ENCODE results near the gene STK36. TPM values are rescaled to one million over a fixed set of nuclear protein-coding genes. Genes with fewer than 3 reads are reported as not detected.

Gene STK36
- total RNA-seq, 1 donor from 2014 or later: 3.9 TPM

DNA sequence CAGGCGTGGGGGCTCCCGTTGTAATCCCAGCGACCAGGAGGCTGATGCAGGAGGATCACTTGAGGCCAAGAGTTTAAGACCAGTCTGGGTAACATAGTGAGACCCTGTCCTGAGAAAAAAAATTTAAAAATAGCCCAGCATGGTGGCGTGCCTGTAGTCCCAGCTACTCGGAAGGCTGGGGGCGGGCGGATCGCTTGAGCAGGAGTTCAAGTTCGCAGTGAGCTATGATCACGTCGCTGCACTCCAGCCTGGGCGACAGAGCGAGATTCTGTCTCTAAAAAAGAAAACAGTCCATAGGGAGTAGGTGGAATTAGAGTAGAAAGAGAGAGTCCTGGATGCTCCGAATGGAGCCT lies 38.4 kb downstream of the STK36 start:
- DNase-seq (no peak), ATAC-seq (ENCODE audit: poor library complexity) (no peak)
- intact Hi-C loops (cut with DNase I): loop anchor here (5.0 kb wide), 1 partner anchor 142 kb away; no protein-coding TSS in a partner anchor

DNA sequence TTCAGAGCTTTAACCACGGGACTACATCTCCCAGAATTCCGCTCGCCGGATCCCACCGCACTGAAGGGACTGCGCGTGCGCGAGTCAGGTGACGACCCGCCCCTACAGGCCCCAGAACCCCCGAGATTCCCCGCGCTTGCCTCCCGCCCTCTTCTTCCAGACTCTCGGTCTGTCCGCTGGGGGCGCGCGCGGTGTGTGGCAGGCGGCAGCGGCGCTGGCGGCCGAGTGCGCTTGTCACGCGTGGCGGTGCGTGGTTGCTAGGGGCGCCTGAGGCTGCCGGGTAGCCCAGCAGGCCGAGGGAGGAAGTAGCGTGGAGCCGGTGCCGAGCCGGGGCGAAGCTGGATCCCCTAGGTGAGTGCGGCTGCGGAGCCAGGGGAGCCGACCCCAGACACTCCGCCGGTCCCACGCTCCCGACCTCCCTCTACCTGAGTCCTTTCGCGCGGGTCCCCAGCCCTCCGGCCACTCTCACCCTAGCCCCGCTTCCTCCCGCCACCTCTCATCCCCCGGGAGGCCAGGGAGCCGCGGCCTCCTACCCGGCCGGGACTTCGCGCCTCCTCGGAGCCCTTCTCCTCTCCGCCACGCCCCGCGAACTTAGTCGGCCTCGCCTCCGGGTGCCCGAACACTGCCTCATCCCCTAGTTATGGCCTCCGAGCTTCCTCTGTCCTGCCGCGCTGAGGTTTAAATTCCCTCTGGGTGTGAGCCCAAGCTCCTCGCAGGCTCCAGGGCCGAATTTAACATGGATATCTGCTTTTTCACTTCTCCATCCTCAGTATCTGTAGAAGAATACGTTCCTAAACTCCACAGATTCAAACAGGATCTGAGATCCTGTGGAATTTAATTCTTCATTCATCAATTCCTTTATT lies 39.0 kb downstream of the STK36 start, which contains the start of gene TTLL4:
Gene TTLL4 (plus strand): TSS at position 149 of the 863 bp plus-strand sequence. CDS start 26,842 bp downstream, outside the sequence.
- ATAC-seq (ENCODE audit: poor library complexity) (peak; percentile 99), DNase-seq (peak; percentile 99)
- intact Hi-C loops (cut with DNase I): loop anchor here (5.0 kb wide), 1 partner anchor 141 kb away; no protein-coding TSS in a partner anchor

DNA sequence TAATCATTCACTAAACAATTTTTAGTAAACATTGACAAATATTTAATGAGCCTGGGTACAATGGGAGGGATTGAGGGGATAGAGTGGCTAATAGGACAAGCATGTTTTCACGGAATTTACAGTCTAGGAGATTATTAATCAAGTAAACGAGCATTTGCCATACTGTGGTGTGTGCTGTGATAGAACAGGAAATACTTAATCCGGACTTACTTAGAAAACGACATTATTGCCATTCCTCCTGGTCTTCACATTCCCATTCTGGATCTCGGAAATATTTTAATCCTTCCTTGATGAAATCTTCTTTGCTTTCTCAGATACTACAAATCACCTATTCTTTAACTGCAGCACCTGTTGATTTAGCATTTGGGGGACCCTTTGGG lies 39.7 kb downstream of the STK36 start:
- intact Hi-C loops (cut with DNase I): loop anchor here (5.0 kb wide), 1 partner anchor 141 kb away; no protein-coding TSS in a partner anchor
- DNase-seq: no peak
- ATAC-seq (ENCODE audit: poor library complexity): no peak

DNA sequence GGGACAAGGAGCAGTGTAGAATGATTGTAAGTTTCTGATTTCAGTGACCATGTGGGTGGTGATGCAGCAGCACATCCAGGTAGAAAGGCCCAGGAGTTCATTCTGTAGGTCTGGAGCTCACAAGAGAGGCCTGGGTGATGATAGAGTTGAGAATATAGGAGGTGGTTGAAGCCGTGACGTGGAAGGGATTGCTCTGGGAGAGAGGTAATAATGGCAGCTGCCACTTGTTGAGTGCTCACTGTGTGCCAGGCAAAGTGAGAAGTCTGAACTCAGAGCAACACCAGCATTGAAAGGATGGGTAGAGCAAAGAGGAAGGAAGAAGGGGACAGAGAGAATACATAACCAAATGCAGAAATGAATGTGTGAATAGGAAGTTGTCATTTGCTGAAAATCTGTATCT lies 42.0 kb downstream of the STK36 start:
- intact Hi-C loops (cut with DNase I): loop anchor here (5.0 kb wide), 1 partner anchor 138 kb away; no protein-coding TSS in a partner anchor
- ATAC-seq (ENCODE audit: poor library complexity) (no peak), DNase-seq (no peak)

DNA sequence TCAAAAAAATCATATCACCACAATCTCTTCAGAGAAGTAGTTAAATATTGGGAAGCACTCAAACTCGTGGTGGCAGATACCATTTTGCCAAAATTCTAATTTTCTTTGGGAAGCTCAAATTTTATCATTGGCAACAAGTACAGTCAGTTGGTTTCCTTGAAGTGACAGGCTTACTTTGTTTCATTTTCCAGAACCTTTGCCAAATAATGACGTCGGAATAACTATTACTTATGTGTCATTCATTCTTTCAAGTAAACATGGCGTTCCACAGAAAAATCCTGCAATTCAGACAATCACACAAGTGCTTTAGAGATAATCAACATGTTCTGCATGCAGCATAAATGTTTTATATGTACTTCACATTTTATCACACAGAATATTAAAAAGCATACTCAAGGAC lies 44.2 kb downstream of the STK36 start:
- intact Hi-C loops (cut with DNase I): no loop called here
- DNase-seq: no peak
- ATAC-seq (ENCODE audit: poor library complexity): no peak

DNA sequence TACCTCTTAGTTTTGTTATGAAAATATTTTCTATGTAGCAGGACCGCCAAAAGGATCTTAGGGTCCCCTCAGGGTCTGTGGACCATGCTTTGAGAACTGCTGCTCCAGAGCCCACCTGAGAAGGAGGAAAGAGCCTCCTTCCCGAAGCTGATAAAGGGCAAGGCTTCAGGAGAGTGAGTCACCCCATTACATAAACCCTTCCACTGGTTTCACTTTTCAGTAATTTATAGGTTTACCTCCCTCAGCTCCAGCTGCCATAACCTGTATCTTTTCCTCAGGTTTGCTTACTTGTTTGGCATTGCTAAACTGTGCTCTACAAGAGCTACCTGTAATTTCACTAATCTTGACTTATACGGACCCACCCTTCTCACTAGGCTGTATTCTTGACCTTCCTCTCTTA lies 45.4 kb downstream of the STK36 start:
- DNase-seq (no peak), ATAC-seq (ENCODE audit: poor library complexity) (no peak)
- intact Hi-C loops (cut with DNase I): no loop called here

DNA sequence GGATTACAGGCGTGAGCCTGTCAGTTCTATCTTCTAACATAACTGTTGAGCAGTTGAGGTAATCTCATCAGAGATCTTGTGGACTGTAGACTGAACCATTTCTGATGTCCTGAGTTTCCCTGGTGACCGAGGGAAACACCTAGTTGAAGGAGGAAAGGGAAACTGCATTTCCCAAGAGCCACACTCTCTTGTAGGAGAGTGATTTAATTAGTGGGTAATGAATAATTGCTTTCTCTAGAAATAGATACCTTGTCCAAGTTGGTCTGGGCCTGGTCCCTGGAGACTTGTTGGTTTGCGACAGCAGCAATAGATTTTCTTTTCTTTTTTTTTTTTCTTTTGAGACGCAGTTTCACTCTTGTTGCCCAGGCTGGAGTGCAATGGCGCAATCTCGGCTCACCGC lies 46.2 kb downstream of the STK36 start:
- intact Hi-C loops (cut with DNase I): no loop called here
- ATAC-seq (ENCODE audit: poor library complexity) (no peak), DNase-seq (no peak)

DNA sequence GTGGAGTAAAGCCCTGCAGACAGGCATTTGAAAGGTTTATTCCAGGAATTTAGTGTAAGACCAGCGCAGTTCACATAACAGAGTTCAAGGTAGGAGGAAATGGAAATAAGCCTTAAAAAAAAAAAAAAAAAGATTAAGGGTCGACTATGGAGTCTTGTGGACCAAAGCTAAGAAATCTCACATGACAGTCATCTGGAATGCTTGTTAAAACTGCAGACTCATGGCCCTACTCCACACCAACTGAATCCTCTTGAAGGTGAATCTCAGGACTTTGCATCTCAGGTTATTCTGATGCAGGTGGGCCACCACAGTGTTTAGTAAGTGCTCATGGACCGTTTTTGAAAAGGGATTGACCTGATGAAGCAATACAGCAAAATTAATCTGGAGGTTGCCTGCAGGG lies 47.6 kb downstream of the STK36 start:
- no peak for DNase-seq
- ATAC-seq (ENCODE audit: poor library complexity): no peak
- intact Hi-C loops (cut with DNase I): no loop called here

DNA sequence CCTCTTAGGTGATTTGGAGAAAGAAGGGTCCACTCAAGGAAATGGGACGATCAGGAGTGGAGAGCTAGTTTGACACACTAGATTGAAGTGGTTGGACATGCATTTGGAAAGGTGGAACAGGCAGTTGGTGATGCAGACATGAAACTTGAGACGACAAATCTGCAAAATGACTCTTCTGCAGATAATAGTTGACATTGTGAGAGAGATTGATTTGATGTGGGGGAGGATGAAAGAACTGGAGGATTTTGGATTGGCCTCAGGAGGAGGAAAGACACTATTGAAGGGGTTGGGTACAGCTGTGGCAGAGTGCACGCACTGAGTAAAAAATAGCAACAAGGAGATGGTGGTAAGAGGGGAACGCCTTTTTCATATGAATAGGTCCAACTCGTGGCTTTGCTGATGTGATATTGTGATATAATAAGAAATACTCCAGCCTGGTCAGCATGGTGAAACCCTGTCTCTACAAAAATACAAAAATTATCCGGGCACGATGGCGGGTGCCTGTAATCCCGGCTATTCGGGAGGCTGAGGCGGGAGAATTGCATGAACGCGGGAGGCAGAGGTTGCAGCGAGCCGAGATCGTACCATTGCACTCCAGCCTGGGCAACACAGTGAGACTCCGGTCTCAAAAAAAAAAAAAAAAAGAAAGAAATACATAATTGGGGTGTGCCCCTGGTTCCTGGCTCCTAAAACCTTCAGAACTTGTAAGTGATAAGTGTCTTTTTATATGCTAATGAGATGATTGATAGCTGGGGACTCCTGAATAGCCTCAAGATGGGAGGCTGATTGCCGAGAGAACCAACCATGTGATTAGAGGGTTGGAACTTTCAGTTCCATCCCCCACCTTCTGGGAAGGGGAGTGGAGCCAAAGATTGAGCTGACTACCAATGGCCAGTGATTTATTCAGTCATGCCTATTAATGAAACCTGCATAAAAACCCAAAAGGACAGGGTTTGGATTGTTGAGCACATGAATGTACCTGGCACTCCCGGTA lies 48.5 kb downstream of the STK36 start:
- DNase-seq (no peak), ATAC-seq (ENCODE audit: poor library complexity) (no peak)
- intact Hi-C loops (cut with DNase I): no loop called here

DNA sequence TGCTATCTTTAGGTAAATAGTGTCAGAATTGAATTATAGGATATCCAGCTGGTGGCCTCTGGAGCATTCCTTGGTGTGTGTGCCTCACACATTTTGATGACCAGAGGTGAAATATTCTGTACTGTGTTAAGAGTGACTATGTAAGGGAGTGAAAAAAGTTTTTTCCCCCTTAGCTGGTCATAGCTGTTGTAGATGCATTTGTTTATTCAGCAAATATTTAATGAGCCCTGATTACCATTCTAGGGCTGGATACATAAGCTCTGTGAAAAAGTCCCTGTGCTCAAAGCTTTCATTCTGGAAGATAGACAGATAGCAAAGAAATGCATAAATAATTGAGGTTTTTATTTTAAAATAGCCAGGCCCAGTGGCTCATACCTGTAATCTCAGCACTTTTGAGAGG lies 49.6 kb downstream of the STK36 start:
- DNase-seq (no peak), ATAC-seq (ENCODE audit: poor library complexity) (no peak)
- intact Hi-C loops (cut with DNase I): no loop called here

DNA sequence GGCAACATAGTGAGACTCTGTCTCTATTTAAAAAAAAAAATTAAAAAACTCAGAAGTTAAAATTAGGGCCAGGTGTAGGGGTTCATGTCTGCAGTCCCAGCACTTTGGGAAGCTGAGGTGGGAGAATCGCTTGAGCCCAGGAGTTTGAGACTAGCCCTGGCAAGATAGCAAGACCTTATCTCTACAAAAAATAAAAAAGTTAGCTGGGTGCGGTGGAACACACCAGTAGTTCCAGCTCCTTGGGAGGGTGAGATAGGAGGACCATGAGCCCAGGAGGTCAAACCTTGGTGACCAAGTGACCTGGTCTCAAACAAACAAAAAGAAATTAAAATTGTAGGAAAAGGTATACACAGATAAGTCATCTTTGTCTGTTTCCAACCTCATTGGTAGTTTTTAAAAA lies 50.0 kb downstream of the STK36 start:
- DNase-seq: no peak
- intact Hi-C loops (cut with DNase I): no loop called here
- ATAC-seq (ENCODE audit: poor library complexity): no peak

DNA sequence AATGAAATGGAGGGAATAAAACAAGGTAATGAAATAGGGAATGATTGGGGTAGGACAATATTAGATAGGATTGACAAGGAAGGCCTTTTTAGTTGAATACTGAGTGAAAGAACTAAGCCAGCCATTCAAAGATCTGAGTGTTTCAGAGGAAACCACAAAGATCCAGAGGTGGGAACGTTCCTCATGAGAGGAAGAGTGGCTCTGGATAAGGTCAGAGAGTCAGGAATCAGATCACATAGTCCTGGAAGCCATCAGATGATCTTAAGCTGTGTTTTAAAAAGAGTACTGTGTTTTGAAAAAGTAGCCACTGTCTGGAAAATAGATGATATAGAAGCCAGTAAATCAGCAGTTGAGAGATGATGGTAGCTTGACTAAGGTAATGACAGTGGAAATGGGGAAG lies 50.5 kb downstream of the STK36 start:
- intact Hi-C loops (cut with DNase I): no loop called here
- ATAC-seq (ENCODE audit: poor library complexity): no peak
- no peak for DNase-seq

DNA sequence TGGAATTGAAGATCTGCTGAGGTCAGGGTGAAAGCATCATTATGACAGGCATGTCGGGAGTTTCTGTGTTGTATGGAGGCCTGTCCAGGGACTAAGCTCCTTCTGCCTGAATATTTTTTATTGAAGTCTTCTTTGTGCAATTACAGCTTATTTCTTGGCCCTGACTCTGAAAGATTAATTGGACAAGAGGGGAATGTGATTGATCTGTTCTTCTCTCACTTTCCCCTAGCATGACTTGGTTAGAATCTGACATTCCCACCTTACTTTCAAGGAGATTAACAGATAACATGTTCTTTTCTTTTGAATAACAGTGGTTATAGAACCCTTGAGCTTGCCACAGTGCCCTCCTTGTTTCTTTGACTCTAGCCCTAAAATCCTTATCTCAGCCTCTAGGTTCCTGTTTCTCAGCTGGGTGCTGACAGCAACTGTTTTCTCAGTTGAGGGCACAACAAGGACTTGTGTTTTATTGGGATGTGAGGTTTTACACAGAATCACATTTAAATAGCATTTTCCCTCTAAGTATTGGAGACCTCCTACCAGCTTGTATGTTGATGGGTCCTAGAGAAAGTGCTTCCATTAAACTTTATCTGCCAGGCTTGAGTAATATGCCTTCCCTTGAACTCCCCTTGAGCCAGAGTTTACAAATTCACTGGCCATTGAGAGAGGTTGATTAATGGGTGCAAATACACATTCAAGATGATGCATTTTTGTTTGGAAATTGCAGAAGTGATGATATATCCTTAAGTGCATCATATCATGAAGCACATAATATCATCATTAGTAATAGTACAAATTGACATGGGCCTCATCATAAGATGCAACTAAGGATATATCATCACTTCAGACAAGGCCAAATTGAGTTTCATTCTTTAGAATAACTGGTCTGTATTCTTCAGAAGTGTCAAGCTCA lies 51.2 kb downstream of the STK36 start:
- intact Hi-C loops (cut with DNase I): no loop called here
- DNase-seq (no peak), ATAC-seq (ENCODE audit: poor library complexity) (no peak)

DNA sequence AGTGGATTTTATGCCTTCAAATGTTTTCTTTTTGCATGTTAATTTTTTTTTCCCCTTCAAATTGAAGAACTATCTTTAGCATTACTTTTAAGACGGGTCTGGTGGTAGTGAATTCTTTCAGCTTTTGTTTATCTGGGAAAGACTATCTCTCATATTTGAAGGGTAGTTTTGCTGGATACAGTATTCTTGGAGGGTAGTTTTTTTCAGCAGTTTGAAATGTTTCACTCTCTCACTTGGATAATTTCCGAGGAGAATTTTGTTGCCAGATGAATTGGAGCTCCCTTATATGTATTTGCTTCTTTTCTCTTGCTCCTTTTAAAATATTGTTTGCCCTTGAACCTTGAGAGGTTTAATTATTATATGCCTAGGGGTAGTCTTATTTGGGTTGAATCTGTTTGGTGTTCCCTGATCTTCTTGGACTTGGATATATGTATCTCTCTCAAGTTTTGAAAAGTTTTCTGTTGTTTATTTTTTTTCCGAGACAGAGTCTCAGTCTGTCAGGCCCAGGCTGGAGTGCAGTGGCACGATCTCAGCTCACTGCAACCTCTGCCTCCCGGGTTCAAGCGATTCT lies 54.2 kb downstream of the STK36 start:
- no peak for ATAC-seq (ENCODE audit: poor library complexity)
- no peak for DNase-seq
- intact Hi-C loops (cut with DNase I): loop anchor here (5.0 kb wide), 1 partner anchor 121 kb away; no protein-coding TSS in a partner anchor

DNA sequence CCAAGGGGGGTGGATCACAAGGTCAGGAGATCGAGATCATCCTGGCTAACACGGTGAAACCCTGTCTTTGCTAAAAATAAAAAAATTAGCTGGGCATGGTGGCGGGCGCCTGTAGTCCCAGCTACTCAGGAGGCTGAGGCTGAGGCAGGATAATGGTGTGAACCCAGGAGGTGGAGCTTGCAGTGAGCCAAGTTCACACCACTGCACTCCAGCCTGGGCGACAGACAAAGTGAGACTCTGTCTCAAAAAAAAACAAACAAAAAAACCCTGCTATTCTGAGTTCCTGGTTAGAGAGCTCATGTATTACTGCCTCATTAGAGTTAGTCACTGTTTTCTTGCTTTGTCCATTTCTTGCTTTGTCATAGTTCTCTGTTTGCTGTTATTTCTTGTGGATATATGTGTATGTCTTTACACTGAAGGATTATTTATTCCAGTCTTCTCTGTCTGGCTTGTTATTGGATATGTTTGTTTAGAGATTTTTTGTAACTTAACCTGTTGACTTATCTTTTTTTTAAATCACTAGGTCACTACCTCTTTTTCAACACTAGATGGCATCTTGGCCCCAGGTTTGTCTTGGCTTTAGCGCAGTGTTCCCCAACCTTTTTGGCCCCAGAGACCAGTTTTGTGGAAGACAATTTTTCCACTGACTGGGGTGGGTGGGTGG lies 55.7 kb downstream of the STK36 start:
- ATAC-seq (ENCODE audit: poor library complexity) (no peak), DNase-seq (no peak)
- intact Hi-C loops (cut with DNase I): loop anchor here (5.0 kb wide), 1 partner anchor 120 kb away; no protein-coding TSS in a partner anchor

DNA sequence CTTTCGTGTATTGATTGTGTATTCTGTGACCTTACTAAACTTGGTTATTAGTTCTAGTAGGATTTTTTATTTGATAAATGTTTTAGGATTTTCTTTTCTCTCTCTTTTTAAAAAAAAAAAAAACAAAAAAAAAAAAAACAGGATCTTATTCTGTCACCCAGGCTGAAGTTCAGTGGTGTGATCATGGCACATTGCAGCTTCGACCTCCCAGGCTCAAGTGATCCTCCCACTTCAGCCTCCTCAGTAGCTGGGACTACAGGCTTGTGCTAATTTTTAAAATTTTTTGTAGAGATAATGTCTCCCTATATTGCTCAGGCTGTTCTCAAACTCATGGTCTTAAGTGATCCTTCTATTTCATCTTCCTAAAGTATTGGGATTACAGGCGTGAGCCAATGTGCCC lies 57.8 kb downstream of the STK36 start:
- no peak for ATAC-seq (ENCODE audit: poor library complexity)
- intact Hi-C loops (cut with DNase I): loop anchor here (5.0 kb wide), 1 partner anchor 118 kb away; no protein-coding TSS in a partner anchor
- DNase-seq: no peak

DNA sequence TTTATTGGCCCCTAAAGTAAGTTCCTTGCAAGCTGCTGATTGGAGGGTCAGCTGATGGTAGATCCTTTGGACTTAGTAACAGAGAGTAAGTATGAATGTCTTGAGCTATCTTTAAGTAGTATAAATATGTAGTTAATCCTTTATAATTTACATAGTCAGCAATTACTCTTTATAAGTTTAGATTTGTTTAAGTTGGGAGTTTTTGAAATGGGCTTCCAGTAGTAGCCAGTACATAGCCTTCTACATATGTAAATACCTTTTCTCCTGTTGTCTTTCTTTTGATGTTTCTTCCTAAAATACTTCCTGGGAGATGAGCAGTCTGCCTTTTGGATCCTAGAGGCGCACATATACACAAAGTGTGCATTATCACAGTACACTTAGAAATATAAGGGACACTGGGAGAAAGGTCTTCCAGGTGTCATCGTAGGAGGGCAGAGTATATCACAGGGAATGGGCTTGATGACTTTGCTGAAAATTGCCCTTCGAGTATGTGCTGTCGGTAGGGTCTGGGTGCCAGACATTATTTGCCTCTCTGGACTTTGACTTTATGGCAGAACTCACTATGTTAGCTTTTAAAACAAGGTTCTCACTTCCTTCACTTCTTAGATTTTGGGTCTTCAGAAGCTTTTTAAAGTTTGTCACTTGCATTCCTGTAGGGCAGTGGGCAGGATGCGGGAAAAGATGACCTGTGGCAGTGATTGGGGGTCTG lies 60.3 kb downstream of the STK36 start:
- ATAC-seq (ENCODE audit: poor library complexity) (peak; percentile 13), DNase-seq (no peak)
- intact Hi-C loops (cut with DNase I): no loop called here
